ENCODE data around the gene OXA1L.
"Not testable (repeated sequence)": the region's sequence is repeated elsewhere in the genome, so short reads cannot be mapped to it uniquely, and the experiment has no call there.

DNA sequence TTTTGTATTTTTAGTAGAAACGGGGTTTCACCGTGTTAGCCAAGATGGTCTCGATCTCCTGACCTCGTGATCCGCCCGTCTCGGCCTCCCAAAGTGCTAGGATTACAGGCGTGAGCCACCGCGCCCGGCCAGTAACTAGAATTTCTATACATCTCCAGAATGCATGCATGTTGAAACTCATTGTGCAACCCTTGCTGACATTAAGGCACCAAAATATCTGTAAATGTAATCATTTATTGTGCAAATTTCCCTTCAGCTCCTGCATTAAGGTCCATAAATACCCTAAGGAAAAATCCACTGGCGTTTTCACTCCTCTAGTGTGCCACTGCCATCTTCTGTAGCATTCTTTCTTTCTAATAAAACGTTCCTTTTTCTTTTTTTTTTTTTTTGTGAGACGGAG lies 30.1 kb upstream of the OXA1L start:
- TF ChIP-seq CTCF, EZH2phosphoT487, EZH2 (IDR thresholded peaks at IDR 0.05): not testable (repeated sequence)

Measured in neural progenitor cell (in vitro differentiated cells).